IPS-NIHi7 (cell line): ENCODE results near the gene PCDH18.
A peak's percentile ranks its signal among the peaks of the same experiment; 100 is the strongest.
"Not testable (repeated sequence)": the region's sequence is repeated elsewhere in the genome, so short reads cannot be mapped to it uniquely, and the experiment has no call there.

Experiments
- DNase-seq: peaks from one replicate; pipeline ENCODE4 v3.0.0; 2012; ENCODE audit warnings: mixed read lengths; ENCODE audit errors: extremely low spot score

Gene PCDH18

GRCh38 chr4:137529432-137529831, 2.9 kb downstream of the PCDH18 start:
- no peak for DNase-seq

DNA sequence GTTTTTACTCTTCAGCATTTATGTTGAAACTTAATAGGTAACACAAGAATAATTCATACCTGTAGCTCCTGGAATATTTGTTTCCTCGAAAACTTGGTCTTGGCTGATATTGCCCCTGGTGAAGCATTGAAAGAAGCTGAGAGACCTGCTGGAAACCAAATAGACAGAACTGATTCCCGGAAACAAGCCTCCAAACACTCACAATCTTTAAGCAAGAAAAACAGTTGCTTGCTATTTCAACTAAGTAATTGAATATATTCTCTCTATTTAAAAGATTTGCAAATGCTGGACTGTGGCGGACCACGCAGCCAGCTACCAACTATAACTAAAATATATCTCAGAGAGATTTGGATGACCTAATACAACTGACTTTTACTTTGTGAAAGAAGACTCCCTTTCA, 3.6 kb downstream of the PCDH18 start:
- DNase-seq = no peak

- no peak for DNase-seq
Measured at GRCh38 chr4:137526681-137527080, 5.6 kb downstream of the PCDH18 start.

GRCh38 chr4:137524725-137525369, 7.4 kb downstream of the PCDH18 start:
- no peak for DNase-seq

- DNase-seq = no peak
Measured at GRCh38 chr4:137523329-137523728, 9.0 kb downstream of the PCDH18 start.

- DNase-seq = no peak
Measured at GRCh38 chr4:137521053-137521452, 11.2 kb downstream of the PCDH18 start.

- DNase-seq = no peak
Measured at GRCh38 chr4:137519406-137519805, 12.9 kb downstream of the PCDH18 start.

DNA sequence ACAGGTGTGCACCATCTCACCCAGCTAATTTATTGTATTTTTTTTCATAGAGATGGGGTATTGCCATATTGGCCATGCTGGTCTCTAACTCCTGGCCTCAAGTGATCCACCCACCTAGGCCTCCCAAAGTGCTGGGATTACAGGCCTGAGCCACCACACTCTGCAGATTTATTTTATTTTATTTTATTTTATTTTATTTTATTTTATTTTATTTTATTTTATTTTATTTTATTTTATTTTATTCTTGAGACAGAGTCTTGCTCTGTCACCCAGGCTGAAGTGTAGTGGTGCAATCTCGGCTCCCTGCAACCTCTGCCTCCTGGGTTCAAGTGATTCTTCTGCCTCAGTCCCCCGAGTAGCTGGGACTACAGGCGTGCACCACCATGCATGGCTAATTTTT, 15.0 kb downstream of the PCDH18 start:
- DNase-seq = not testable (repeated sequence)

DNA sequence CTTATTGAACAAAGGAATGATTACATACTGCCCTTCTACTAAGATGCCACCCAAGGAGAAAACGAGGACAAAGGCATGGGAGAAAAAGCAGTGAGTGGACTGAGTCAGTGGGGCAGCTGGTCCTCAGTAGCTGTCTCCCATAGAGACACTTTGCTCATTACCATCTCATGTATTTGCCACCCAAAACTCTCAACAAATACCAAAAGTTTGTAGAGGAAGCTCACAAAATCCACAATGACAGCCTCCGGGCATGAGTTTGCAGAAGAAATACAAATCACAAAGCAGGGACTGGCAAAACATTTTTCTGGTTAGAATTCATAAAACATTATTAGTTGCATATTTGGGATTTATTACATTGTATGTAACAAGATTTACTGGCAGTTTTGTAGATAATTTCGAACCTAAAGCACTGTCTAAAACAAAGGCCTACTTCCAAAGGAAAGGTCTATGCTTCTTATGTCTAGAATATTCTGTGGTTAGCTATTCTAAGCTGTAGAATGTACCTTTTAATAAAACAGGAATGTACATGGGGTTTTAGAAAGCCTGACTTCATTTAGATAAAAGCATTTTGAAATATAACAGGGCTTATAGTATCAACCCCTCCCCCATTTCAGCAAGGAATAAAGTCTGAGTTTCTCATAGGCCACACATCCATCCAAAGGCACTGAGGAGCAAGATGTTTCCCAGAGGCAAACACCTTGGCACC, 17.7 kb downstream of the PCDH18 start:
- DNase-seq = no peak

GRCh38 chr4:137510557-137511265, 21.6 kb downstream of the PCDH18 start:
- DNase-seq = peak; percentile 36

DNA sequence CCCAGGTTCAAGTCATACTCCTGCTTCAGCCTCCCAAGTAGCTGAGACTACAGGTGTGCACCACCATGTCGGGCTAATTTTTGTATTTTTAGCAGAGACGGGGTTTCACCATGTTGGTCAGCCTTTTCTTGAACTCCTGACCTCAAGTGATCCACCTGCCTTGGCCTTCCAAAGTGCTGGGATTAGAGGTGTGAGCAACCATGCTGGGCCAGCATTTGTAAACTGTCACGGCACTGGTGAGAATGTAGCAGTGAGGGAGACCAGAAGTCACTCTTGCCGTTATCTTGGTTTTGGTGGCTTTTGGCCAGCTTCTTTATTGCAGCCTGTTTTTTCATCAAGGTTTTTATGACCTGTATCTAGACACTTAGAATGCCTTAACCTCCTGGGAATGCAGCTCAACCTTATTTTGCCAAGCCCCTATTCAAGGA, 22.4 kb downstream of the PCDH18 start:
- DNase-seq = no peak

- no peak for DNase-seq
Measured at GRCh38 chr4:137502339-137503129, 29.8 kb downstream of the PCDH18 start.

DNA sequence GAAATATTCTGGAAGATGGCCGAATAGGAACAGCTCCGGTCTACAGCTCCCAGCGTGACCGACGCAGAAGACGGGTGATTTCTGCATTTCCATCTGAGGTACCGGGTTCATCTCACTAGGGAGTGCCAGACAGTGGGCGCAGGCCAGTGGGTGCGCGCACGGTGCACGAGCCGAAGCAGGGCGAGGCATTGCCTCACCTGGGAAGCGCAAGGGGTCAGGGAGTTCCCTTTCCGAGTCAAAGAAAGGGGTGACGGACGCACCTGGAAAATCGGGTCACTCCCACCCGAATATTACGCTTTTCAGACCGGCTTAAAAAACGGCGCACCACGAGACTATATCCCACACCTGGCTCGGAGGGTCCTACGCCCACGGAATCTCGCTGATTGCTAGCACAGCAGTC, 36.0 kb downstream of the PCDH18 start:
- DNase-seq = not testable (repeated sequence)

GRCh38 chr4:137495578-137495977, 36.7 kb downstream of the PCDH18 start:
- no peak for DNase-seq

DNA sequence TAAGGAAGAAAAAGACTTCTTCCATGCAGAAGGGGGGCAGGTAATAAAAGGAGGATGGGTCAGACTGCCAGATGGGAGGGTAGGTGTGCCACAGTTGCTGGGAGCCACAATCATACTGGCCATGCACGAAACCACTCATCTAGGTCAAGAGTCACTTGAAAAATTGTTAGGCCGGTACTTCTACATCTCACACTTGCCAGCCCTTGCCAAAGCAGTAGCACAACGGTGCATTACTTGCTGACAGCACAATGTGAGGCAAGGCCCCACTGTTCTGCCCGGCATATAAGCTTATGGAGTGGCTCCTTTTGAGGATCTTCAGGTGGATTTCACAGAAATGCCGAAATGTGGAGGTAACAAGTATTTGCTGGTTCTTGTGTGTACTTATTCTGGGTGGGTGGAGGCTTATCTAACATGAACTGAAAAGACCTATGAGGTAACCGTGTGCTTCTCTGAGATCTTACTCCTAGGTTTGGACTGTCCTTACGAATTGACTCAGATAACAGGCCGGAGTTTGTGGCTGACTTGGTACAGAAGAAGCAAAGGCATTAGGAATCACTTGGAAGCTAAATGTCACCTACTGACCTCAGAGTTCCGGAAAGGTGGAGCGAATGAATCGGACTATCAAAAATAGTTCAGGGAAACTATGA, 48.9 kb downstream of the PCDH18 start:
- not testable (repeated sequence) for DNase-seq

DNA sequence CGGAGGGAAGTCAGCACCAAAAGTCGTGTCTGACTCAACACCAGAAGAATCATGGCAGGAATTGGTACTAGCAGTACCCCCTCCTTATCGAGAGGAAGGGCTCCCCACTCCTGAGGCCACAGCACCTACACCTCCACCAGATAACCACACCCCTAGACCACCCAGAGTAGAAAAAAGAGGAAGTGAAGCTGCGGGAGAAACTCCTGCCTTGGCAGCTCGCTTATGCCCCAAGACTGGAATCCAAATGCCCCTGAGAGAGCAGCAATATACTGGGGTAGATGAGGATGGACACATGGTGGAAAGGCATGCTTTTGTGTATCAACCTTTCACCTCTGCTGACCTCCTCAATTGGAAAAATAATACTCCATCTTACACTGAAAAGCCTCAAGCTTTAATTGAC, 52.6 kb downstream of the PCDH18 start:
- not testable (repeated sequence) for DNase-seq

- no peak for DNase-seq
Measured at GRCh38 chr4:137476345-137476744, 55.9 kb downstream of the PCDH18 start.

- DNase-seq = no peak
Measured at GRCh38 chr4:137474711-137475301, 57.5 kb downstream of the PCDH18 start.

DNA sequence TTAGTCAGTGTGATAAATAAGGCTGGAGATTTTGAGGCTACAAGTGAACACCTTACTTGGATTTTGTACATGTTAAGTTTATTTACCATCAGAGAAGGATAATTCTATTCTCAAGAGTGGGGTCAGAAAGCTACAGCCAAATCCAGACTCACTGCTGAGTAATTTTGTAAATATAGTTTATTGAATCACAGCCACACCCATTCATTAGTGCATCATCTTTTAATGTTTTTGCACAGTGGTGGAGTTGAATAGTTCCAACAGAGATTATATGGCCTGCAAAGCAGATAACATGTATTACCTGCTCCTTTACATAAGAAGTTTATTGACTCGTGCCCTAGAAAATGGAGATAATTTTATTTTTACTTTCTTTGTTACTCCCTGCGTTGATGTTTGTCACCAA, 60.4 kb downstream of the PCDH18 start:
- DNase-seq = no peak

DNA sequence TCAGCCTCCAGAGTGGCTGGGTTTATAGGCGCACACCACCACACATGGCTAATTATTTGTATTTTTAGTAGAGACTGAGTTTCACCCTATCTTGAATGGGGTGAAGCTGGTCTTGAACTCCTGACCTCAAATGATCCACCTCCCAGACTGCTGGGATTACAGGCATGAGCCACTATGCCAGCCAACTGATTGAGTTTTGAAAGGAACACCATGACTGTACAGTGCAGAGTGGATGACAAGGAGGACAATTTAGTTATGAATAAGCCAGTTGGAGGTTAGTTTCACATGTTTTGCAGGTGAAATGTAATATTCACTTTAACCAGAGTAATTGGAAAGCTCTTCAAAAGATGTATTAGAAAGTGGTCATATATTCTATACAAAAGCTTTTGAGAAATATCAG, 60.8 kb downstream of the PCDH18 start:
- no peak for DNase-seq

- no peak for DNase-seq
Measured at GRCh38 chr4:137470806-137471205, 61.5 kb downstream of the PCDH18 start.
